OCI-LY7 (cell line): ENCODE results near the gene JAM3. TPM values are rescaled to one million over a fixed set of nuclear protein-coding genes. Genes with fewer than 3 reads are reported as not detected.

ENCODE experiments used
- BruUV-seq: library from RNA; stranded (reverse); fragments of 400-500 nt; replicated peaks from 2 replicates; lab custom pipeline; 2021; lab: Mats Ljungman, UMichigan
- CTCF ChIA-PET: fragments of 300-600 bp; sonication (Branson Sonifier 250); formaldehyde crosslinking; loops from one replicate; lab custom pipeline; 2022; ENCODE audit warnings: antibody characterized with exemption; ENCODE audit not compliant: unreplicated experiment; lab: Charles Lee
- POLR2A ChIA-PET: fragments of 300-600 bp; sonication (Branson Sonifier 250); formaldehyde crosslinking; loops from one replicate; lab custom pipeline; 2022; ENCODE audit warnings: antibody characterized with exemption; lab: Charles Lee
- DNase-seq: peaks from one replicate; pipeline ENCODE4 v3.0.0-alpha.2; 2015; ENCODE audit warnings: low spot score
- H2AFZ ChIP-seq: fragments of 200-600 bp; sonication (generic), shearing (Covaris generic); 2 replicates; pipeline ENCODE4 v1.6.1; 2014; ENCODE audit warnings: mild to moderate bottlenecking, antibody characterized with exemption, low read length, moderate library complexity
- H3K27ac ChIP-seq: fragments of 200-600 bp; sonication (generic); 2 replicates; pipeline ENCODE4 v1.5.1; 2014; ENCODE audit warnings: mixed run types, low read depth, mild to moderate bottlenecking, moderate library complexity, low read length, inconsistent platforms; ENCODE audit not compliant: poor library complexity, severe bottlenecking
- H3K36me3 ChIP-seq: fragments of 200-600 bp; sonication (generic); 2 replicates; pipeline ENCODE4 v1.6.1; 2014; ENCODE audit warnings: mild to moderate bottlenecking, antibody characterized with exemption, low read length, moderate library complexity, mixed read lengths; ENCODE audit not compliant: insufficient read depth
- H3K4me1 ChIP-seq: fragments of 200-600 bp; sonication (generic); 2 replicates; pipeline ENCODE4 v1.5.1; 2014; ENCODE audit warnings: mild to moderate bottlenecking, low read length; ENCODE audit not compliant: insufficient read depth, poor library complexity, severe bottlenecking
- H3K4me2 ChIP-seq: fragments of 200-600 bp; sonication (generic); 2 replicates; pipeline ENCODE4 v1.6.1; 2014; ENCODE audit warnings: mild to moderate bottlenecking, low read length
- H3K4me3 ChIP-seq: fragments of 200-600 bp; sonication (generic); 2 replicates; pipeline ENCODE4 v1.5.1; 2014; ENCODE audit warnings: mild to moderate bottlenecking, low read depth, low read length; ENCODE audit not compliant: poor library complexity, severe bottlenecking
- H3K79me2 ChIP-seq: fragments of 200-600 bp; sonication (generic); 2 replicates; pipeline ENCODE4 v1.6.1; 2016; ENCODE audit warnings: low read depth, mild to moderate bottlenecking, low read length, moderate library complexity, mixed read lengths; ENCODE audit not compliant: insufficient read depth
- H3K9me2 ChIP-seq: fragments of 200-600 bp; sonication (generic); 2 replicates; pipeline ENCODE4 v1.6.1; 2016; ENCODE audit warnings: mild to moderate bottlenecking, low read length, mixed read lengths; ENCODE audit not compliant: insufficient read depth
- H3K9me3 ChIP-seq: fragments of 200-600 bp; sonication (generic); 2 replicates; pipeline ENCODE4 v1.6.1; 2014; ENCODE audit warnings: mild to moderate bottlenecking, mixed run types, low read length, mixed read lengths
- H4K20me1 ChIP-seq: fragments of 200-600 bp; sonication (generic); 2 replicates; pipeline ENCODE4 v1.6.1; 2014; ENCODE audit warnings: mild to moderate bottlenecking, antibody characterized with exemption, low read length, moderate library complexity, mixed read lengths; ENCODE audit not compliant: insufficient read depth
- EZH2phosphoT487 ChIP-seq: fragments of 200-600 bp; sonication (generic); IDR thresholded peaks from 2 replicates; pipeline ENCODE4 v1.6.1; 2018; ENCODE audit warnings: low read depth, borderline replicate concordance, mild to moderate bottlenecking, mixed run types, antibody characterized with exemption, low read length, moderate library complexity, mixed read lengths
- intact Hi-C: fragments of 100-400 bp; cut with micrococcal nuclease; formaldehyde crosslinking; loops from one replicate; pipeline ENCODE4 v1.10.0; 2022; ENCODE audit not compliant: unreplicated experiment
- total RNA-seq, 2 experiments: library from RNA; depleted of rRNA in 1 of 2; stranded (reverse); fragments of >200 nt in 1 of 2; shearing (Covaris generic) in 1 of 2; gene quantifications; 2 replicates each; pipeline ENCODE4 v1.2.3, GENCODE V29; 2014 to 2022
- TF ChIP-seq, protein P1 (sequence below): fragments of 200-600 bp; sonication (generic); conservative IDR thresholded peaks from 2 replicates; pipeline ENCODE4 v1.5.1; 2014; ENCODE audit warnings: mild to moderate bottlenecking, antibody characterized with exemption, low read length, moderate library complexity, mixed read lengths

The JAM3 gene
- total RNA-seq, 2 experiments from 2014 or later, result not detected

DNA sequence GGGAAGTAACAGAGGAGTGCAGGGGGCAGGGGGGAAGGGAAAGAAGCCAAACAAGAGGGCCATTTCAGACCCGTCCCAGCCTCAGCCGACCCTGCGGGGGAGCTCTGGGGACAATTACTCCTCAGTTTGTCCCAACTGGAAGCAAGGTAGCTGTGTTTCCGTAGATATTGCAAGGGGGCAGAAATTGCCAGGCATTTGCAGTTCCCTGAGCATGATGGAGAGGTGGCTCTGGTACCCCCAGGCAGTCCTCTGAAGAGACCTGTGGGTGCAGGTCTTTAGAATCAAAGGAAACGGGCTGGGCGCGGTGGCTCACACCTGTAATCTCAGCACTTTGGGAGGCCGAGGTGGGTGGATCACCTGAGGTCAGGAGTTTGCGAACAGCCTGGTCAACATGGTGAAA is 13.8 kb upstream of the JAM3 start:
- ChIA-PET POLR2A (no interaction called here), CTCF (no interaction called here)
- BruUV-seq, result no TSS peak

GRCh38 chr11:134060316-134060715 is 8.6 kb upstream of the JAM3 start:
- Histone ChIP-seq H3K79me2 (no peaks in the 10 kb centered on the region), H3K9me3 (no peaks in the 10 kb centered on the region), H2AFZ (no peak overlapping the region), H3K27ac (no peak overlapping the region), H3K4me1 (no peaks in the 10 kb centered on the region), H3K36me3 (no peaks in the 10 kb centered on the region), H3K9me2 (no peaks in the 10 kb centered on the region), H3K4me3 (no peak overlapping the region), H4K20me1 (no peaks in the 10 kb centered on the region), H3K4me2 (no peak overlapping the region)
- DNase-seq, result no peak
- intact Hi-C loops, result no loop called here
- POLR2A ChIA-PET, result no interaction called here
- CTCF ChIA-PET, result no interaction called here
- BruUV-seq, result no TSS peak
- TF ChIP-seq, protein P1, sequence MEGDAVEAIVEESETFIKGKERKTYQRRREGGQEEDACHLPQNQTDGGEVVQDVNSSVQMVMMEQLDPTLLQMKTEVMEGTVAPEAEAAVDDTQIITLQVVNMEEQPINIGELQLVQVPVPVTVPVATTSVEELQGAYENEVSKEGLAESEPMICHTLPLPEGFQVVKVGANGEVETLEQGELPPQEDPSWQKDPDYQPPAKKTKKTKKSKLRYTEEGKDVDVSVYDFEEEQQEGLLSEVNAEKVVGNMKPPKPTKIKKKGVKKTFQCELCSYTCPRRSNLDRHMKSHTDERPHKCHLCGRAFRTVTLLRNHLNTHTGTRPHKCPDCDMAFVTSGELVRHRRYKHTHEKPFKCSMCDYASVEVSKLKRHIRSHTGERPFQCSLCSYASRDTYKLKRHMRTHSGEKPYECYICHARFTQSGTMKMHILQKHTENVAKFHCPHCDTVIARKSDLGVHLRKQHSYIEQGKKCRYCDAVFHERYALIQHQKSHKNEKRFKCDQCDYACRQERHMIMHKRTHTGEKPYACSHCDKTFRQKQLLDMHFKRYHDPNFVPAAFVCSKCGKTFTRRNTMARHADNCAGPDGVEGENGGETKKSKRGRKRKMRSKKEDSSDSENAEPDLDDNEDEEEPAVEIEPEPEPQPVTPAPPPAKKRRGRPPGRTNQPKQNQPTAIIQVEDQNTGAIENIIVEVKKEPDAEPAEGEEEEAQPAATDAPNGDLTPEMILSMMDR, result no peak
- TF ChIP-seq EZH2phosphoT487, result no peak

More for the DNA sequence above, 13.8 kb upstream of the JAM3 start:
- no peaks in the 10 kb centered on the region for H3K4me1 ChIP-seq
- DNase-seq, result no peak
- no peaks in the 10 kb centered on the region for H3K9me2 ChIP-seq
- no peaks in the 10 kb centered on the region for H3K79me2 ChIP-seq
- no peak overlapping the region for H2AFZ ChIP-seq
- no peak for TF ChIP-seq EZH2phosphoT487
- TF ChIP-seq, protein P1, result no peak
- H3K4me3 ChIP-seq, result no peak overlapping the region
- no peaks in the 10 kb centered on the region for H3K36me3 ChIP-seq
- no peaks in the 10 kb centered on the region for H3K9me3 ChIP-seq
- H3K4me2 ChIP-seq, result no peak overlapping the region
- H3K27ac ChIP-seq, result no peak overlapping the region
- intact Hi-C loops, result no loop called here
- no peaks in the 10 kb centered on the region for H4K20me1 ChIP-seq

DNA sequence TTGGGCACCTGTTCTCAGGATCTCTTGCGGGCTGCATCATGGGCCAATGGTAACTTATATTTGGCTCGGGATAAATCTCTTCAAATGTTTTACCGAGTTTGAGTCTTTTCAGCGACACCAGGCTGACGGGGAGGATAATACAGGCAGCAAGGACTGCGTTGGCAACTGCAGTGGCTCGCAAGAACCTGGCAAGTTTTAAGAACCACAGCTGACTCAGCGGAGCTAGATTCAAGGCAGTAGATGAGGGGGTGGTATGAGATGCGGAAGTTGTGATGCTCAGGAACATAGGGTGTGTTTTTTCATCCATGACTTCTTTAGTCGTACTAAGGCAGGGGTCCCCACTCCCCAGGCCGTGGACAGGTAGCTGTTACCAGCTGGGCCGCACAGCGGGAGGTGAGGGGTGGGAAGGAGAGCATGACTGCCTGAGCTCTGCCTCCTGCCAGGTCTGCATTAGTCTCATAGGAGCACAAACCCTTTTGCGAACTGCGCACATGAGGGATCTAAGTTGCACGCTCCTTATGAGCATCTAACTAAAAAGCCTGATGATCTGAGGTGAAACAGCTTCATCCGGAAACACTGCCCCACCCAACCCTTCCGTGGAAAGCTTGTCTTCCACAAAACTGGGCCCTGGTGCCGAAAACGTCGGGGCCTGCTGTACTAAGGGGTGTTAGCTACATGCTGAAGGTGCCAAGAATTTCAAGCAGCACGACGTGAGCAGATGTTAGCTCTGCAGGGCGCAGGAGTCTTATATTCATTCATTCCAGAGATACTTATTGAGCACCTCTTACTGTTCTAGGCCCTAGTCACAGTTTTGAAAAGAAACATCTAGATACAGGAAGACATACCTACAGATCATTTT is 6.4 kb upstream of the JAM3 start:
- DNase-seq, result no peak
- Histone ChIP-seq H3K4me3 (no peak overlapping the region), H3K4me1 (no peaks in the 10 kb centered on the region), H3K36me3 (no peaks in the 10 kb centered on the region), H3K4me2 (no peak overlapping the region), H3K9me3 (no peaks in the 10 kb centered on the region), H4K20me1 (no peaks in the 10 kb centered on the region), H3K27ac (no peak overlapping the region), H3K9me2 (no peaks in the 10 kb centered on the region), H2AFZ (no peak overlapping the region), H3K79me2 (no peaks in the 10 kb centered on the region)
- TF ChIP-seq, protein P1, result no peak
- no peak for TF ChIP-seq EZH2phosphoT487
- BruUV-seq, result no TSS peak
- intact Hi-C loops, result no loop called here
- POLR2A ChIA-PET, result interaction anchor here (0.6 to 0.9 kb wide), 2 partner anchors 11 to 806 kb away, joined by 3 read pairs; no protein-coding TSS in a partner anchor
- CTCF ChIA-PET, result interaction anchor here (0.6 kb wide), 1 partner anchor 178 kb away, joined by 3 read pairs; no protein-coding TSS in a partner anchor
